Stimulated activated CD4-positive, alpha-beta T cell treated with anti-CD3 and anti-CD28 coated beads, TNF-alpha, amount 100 ng/mL, for 48 hours (primary cell): ENCODE data around the gene EIF5A.
A peak's percentile ranks its signal among the peaks of the same experiment; 100 is the strongest.

Experiments
- DNase-seq, 3 donors: peaks; one replicate each; pipeline ENCODE4 v3.0.0-alpha.2; 2020; ENCODE audit warnings: low read depth in 3 of 3

The EIF5A gene

DNA sequence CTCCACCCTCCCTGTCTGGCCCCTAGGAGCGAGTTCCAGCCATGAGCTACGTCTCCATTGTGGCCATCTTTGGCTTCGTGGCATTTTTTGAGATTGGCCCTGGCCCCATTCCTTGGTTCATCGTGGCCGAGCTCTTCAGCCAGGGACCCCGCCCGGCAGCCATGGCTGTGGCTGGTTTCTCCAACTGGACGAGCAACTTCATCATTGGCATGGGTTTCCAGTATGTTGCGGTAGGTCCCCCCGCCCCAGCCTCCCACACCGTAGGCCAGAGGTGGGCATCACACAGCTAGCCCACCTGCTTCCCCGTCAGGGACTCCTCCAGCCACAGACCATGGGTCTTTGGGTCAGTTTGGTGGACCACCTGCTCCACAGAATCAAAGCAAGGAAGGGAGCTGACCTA is 21.7 kb upstream of the EIF5A start:
- DNase-seq: no peak

GRCh38 chr17:7289256-7290032 is 18.0 kb upstream of the EIF5A start:
- DNase-seq: no peak

GRCh38 chr17:7290166-7290565 is 17.3 kb upstream of the EIF5A start:
- no peak for DNase-seq

- no peak for DNase-seq
Measured at GRCh38 chr17:7290685-7291084, 16.7 kb upstream of the EIF5A start.

- DNase-seq: no peak
Measured at GRCh38 chr17:7292194-7292593, 15.2 kb upstream of the EIF5A start.

GRCh38 chr17:7292729-7293128 is 14.7 kb upstream of the EIF5A start:
- no peak for DNase-seq

GRCh38 chr17:7293159-7293558 is 14.3 kb upstream of the EIF5A start:
- no peak for DNase-seq

- no peak for DNase-seq
Measured at GRCh38 chr17:7293816-7294613, 13.4 kb upstream of the EIF5A start.

DNA sequence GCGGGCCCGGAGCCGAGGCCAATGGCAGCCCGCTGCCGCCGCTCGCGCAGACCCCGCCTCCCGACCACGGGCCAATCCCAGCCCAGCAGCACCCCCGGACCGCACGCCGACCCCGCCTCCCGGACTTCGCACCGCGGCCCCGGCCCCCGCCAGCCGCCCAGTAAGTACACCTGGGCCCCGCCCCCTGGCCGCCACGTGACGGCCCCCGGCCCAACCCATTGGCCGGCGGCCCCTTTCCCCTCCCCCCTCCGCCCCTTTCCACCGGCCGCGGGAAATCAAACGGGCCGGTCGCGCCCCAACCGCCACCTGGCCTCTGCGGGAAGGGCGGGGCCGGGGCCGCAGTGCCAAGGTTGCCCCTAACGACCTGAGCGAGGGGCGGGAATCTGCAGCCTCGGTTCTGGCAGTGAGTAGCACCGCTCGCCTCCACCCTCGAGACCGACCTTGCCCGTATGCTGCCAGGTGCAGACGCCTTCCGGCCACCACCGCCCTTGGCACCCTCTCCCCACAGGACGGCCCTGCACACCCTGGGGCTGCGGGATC is 12.7 kb upstream of the EIF5A start, which contains the start of gene YBX2:
Gene YBX2 (minus strand): TSS at position 26 of the 540 bp plus-strand sequence. CDS start 139 bp downstream, outside the sequence.
- DNase-seq: peak; percentile 54 to 76 (median 74)

DNA sequence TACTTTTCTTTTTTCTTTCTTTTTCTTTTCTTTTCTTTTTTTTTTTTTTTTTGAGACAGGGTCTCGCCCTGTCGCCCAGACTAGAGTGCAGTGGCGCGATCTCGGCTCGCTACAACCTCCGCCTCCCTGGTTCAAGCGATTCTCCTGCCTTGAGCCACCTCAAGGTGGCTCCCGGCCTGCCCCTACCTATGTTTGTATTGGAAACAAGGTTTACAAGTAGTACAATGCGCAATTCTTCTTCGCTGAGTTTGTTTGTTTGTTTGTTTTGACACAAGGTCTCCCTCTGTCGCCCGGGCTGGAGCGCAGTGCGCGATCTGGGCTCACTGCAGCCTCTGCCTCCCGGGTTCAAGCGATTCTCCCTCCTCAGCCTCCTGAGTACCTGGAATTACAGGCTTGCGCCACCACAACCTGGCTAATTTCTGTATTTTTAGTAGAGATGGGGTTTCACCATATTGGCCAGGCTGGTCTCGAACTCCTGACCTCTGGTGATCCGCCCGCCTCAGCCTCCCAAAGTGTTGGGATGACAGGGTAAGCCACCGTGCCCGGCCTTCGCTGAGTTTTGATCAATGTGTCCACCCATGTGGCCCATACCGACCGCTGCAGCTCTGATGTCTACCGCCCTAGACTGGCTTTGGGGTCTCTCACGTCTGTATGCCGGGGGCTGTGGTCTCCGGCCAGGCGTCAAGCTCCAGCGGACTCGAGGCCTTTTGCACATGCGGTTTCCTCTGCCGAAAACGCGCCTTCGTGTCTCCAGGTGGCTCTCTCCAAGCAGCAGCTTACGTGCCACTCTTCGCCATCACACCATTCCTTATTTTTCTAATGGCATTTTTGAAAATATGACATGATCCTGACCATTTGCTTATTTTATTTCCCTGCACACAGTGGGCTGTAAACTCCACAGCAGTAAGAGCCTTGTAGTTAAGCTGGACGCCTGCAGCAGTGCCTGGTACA is 11.9 kb upstream of the EIF5A start:
- no peak for DNase-seq

- DNase-seq: peak in 1 of 3 donors; percentile 63
Measured at GRCh38 chr17:7296189-7296861, 11.1 kb upstream of the EIF5A start.

DNA sequence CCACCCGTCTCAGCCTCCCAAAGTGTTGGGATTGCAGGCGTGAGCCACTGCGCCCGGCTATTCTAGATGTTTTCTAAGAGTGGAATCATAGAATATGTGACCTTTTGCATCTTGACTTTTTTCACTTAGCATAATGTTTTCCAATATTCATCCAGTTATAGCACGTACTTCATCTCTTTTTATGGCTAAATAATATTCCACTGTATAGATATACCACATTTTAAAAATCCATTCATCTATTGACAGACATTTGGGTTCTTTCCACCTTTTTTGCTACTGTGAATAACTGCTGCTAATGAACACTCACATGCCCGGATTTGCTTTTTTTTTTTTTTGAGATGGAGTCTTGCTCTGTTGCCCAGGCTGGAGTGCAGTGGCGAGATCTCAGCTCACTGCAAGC is 3.2 kb upstream of the EIF5A start:
- DNase-seq: no peak

GRCh38 chr17:7307686-7308624 is 527 bp downstream of the EIF5A start:
- no peak for DNase-seq

DNA sequence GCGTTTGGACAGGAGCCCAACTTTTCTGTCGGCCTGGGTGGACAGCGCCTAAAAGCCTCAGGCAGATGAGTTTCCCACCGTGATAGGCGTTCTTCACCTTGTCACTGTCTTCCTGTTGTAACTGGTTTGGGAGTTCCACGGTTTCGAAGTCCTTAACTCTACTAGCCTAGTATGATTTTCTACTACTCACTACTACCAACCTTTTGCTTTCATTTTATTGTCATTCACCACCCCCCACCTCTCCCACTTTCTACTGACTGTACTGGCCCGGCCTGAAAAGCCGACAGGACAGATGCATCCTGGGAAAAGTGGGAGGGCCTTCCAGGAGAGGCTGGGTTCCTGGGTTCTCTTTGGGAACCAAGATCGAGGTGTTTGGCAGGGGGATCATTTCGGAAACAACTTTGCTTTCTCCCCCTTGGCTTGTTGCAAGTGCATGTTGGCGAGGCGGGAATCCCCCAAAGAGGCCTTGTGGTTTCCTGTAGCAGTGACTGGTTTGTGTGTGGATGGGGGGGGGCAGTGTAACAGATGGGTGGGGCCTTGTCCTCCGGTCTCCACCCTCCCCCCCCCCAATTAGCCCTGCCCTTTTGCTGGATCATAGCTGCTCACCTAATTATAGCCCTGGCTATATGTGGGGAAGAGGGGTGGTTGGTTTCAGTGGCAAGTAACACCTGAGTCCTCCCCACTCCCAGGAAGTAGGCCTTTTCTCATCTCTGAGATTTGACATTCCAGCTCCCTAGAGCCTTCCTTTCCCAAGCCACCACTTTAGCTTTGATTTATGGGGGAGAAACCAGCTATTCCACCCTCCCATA is 1.4 kb downstream of the EIF5A start:
- peak; percentile 60 to 80 (median 75) for DNase-seq

- DNase-seq: no peak
Measured at GRCh38 chr17:7309628-7310027, 2.2 kb downstream of the EIF5A start.

GRCh38 chr17:7311110-7311705 is 3.8 kb downstream of the EIF5A start:
- DNase-seq: no peak

DNA sequence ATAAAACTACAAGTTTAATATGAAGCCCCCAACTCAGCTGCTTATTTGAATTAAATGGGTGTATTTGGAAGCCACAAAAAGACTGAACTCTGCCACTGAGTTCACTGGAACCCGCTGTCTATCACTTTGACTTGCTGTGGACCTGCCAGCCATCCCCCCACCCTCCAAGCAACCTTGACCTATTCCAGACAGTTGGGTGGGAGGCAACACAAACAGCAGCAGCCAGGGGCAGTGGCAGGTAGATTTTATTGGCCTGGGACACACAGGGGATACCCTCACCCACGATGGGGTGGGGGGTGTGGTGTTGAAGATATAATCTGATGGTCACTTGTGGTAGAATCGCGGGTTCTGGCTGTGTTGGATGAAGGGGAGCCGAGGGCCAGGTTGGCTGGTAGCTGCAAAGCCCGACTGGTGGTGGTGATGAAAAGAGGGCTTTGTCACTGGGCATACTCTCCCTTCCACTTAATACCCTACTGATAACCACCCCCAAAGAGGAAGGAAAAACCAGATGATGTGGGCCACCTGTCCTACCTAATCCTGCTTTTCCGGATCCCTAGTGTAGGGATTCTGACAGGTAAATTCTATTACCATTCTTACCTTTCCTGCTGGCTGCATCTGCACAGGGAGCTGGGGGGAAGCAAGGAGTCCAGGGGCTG is 5.1 kb downstream of the EIF5A start:
- no peak for DNase-seq
